ENCODE results near the gene COL8A1.

COL8A1 gene

DNA sequence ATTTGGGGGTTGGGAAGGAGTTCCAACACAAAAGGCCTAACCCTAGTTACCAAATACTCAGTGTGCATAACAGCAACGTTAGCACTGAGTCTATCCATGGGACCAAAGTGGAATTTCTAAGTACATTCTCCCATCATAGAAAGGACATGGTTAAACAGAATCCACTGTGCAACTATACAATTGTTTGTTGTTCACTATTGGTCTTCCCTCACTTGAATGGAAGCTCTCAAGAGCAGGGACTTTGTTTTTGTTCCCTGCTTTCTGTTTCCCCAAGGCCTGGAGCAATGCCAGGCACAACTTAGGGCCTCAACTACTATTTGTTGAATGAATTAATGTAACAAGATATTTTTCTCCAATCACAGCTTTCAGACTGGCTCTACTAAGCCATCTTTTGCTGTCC is 25.6 kb downstream of the COL8A1 start:
- DNase-seq (ENCODE audit: insufficient read length, low spot score) = no peak
- TF ChIP-seq SPI1 (IDR thresholded peaks at IDR 0.05; ENCODE audit: low read depth, low read length) (no peak), TAF1 (IDR thresholded peaks at IDR 0.05; ENCODE audit: low read depth, low read length) (no peak), PAX5 (IDR thresholded peaks at IDR 0.05; ENCODE audit: insufficient read depth, low read length, severe bottlenecking) (no peak), POLR2AphosphoS5 (IDR thresholded peaks at IDR 0.05; ENCODE audit: low read depth, low read length) (no peak), POU2F2 (IDR thresholded peaks at IDR 0.05; ENCODE audit: low read depth, low read length) (no peak), POLR2A (IDR thresholded peaks at IDR 0.05; ENCODE audit: low read depth, low read length) (no peak)
- no peak for FAIRE-seq

DNA sequence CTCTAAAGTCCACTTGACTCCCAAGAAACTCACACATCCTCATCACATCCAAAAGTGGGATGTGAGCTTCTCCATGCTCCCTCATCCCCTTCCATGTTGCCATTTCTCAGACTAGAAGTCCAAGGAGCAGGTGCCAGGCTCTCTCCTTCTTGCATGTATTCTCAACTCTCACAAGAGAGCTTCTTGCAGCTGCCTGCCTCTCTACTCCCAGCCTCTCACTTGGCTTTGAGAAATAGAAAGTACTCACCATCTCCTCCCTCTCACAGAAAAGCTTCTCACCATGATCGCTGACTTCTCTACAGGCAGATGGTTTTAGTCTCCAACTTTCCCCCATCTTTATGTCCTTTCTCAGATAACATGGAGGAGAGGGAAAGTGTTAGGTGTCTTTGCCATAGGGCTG is 26.6 kb downstream of the COL8A1 start:
- FAIRE-seq (no peak), DNase-seq (ENCODE audit: insufficient read length, low spot score) (no peak)
- no peak for TF ChIP-seq POU2F2 (IDR thresholded peaks at IDR 0.05; ENCODE audit: low read depth, low read length)
- TF ChIP-seq POLR2A (IDR thresholded peaks at IDR 0.05; ENCODE audit: low read depth, low read length) = no peak
- TF ChIP-seq PAX5 (IDR thresholded peaks at IDR 0.05; ENCODE audit: insufficient read depth, low read length, severe bottlenecking) = no peak
- TF ChIP-seq TAF1 (IDR thresholded peaks at IDR 0.05; ENCODE audit: low read depth, low read length) = no peak
- no peak for TF ChIP-seq SPI1 (IDR thresholded peaks at IDR 0.05; ENCODE audit: low read depth, low read length)
- no peak for TF ChIP-seq POLR2AphosphoS5 (IDR thresholded peaks at IDR 0.05; ENCODE audit: low read depth, low read length)

DNA sequence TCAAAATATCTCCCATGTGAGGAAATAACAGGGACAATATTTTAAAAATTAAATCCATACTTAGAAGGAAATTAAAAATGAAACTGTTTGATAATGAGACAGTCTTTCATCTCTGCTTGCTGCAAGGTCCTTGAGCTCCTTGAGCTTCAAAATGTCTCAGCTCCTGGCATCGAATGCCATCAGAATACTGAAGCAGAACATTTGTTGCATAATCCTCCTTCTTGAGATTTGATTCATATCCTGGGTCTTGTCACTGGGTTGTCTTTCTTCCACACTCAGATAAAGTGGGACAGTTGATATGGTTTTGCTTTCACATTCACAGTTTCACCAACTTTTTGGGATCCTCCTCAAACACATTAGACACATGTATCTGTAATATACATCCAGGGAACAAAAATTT is 27.8 kb downstream of the COL8A1 start:
- FAIRE-seq (no peak), DNase-seq (ENCODE audit: insufficient read length, low spot score) (no peak)
- TF ChIP-seq POLR2AphosphoS5 (IDR thresholded peaks at IDR 0.05; ENCODE audit: low read depth, low read length) = no peak
- TF ChIP-seq SPI1 (IDR thresholded peaks at IDR 0.05; ENCODE audit: low read depth, low read length) = no peak
- TF ChIP-seq POU2F2 (IDR thresholded peaks at IDR 0.05; ENCODE audit: low read depth, low read length) = no peak
- no peak for TF ChIP-seq TAF1 (IDR thresholded peaks at IDR 0.05; ENCODE audit: low read depth, low read length)
- no peak for TF ChIP-seq PAX5 (IDR thresholded peaks at IDR 0.05; ENCODE audit: insufficient read depth, low read length, severe bottlenecking)
- no peak for TF ChIP-seq POLR2A (IDR thresholded peaks at IDR 0.05; ENCODE audit: low read depth, low read length)

DNA sequence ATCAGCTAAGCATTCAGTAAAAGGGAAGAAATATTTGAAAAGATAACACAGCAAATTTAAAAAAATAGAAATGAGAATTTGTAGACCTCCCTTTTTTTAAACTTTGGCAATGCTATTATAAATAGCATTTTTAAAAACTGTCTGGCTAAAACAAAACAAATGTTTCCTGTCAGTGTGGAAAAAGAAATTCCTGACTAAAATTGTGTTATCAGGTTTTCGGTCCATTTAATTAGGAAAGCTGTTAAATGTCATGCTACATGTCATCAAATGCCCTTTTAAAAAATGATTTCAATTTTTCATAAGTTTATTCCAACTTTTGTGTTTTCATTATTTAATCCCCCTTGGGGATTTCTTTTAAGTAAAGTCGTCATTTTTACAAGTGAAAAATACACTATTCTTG is 29.6 kb downstream of the COL8A1 start:
- TF ChIP-seq PAX5 (IDR thresholded peaks at IDR 0.05; ENCODE audit: insufficient read depth, low read length, severe bottlenecking) (no peak), POLR2A (IDR thresholded peaks at IDR 0.05; ENCODE audit: low read depth, low read length) (no peak), SPI1 (IDR thresholded peaks at IDR 0.05; ENCODE audit: low read depth, low read length) (no peak), TAF1 (IDR thresholded peaks at IDR 0.05; ENCODE audit: low read depth, low read length) (no peak), POLR2AphosphoS5 (IDR thresholded peaks at IDR 0.05; ENCODE audit: low read depth, low read length) (no peak), POU2F2 (IDR thresholded peaks at IDR 0.05; ENCODE audit: low read depth, low read length) (no peak)
- no peak for DNase-seq (ENCODE audit: insufficient read length, low spot score)
- no peak for FAIRE-seq

DNA sequence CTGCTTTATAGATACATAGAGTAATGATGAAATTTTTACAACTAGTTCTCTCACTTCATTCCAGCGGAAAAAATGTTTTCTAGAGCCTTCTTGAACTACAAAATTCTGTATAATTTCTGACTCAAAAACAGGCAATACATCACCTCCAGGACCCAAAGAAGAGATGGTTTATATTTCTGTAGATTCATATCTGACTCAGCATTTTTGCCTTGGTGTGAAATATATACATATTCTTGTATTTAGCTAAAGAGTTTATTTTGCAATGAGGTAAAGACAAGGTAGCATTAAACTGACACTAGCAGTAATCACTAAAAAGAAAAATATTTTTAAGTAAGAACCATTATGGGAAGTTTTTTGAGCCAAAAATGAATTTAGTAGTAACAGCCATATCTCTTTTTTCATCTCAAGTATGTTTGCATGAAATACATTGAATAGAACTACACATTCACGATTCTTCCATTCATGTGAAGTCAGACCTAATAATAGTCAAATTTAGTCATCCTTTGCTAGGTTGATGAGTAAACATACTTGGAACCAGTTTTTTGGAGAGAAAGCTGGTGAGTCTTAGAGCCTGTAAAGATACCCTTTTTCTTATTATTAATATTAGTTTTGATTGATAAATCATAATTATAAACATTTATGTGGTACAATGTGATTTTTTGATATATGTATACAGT is 31.6 kb downstream of the COL8A1 start:
- FAIRE-seq = no peak
- DNase-seq (ENCODE audit: insufficient read length, low spot score) = no peak
- TF ChIP-seq TAF1 (IDR thresholded peaks at IDR 0.05; ENCODE audit: low read depth, low read length) (no peak), POLR2AphosphoS5 (IDR thresholded peaks at IDR 0.05; ENCODE audit: low read depth, low read length) (no peak)

DNA sequence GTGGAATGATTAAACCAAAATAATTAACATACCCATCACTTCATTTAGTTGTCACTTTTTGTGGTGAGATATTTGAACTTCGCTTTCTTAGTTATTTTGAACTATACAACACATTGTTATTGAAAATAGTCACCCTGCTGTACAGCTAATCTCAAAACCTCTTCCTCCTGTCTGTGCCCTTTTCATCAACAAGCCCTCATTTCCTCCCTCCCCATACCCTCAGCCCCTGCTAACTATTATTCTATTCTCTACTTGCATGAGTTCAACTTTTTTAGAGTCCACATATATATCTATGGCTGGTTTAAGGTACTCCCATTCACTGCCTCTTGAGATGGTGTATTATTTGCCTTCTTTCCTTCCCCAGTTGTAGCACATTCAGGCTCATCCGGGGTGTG is 32.2 kb downstream of the COL8A1 start:
- FAIRE-seq = no peak
- TF ChIP-seq POU2F2 (IDR thresholded peaks at IDR 0.05; ENCODE audit: low read depth, low read length) (no peak), POLR2AphosphoS5 (IDR thresholded peaks at IDR 0.05; ENCODE audit: low read depth, low read length) (no peak), SPI1 (IDR thresholded peaks at IDR 0.05; ENCODE audit: low read depth, low read length) (no peak), POLR2A (IDR thresholded peaks at IDR 0.05; ENCODE audit: low read depth, low read length) (no peak), TAF1 (IDR thresholded peaks at IDR 0.05; ENCODE audit: low read depth, low read length) (no peak), PAX5 (IDR thresholded peaks at IDR 0.05; ENCODE audit: insufficient read depth, low read length, severe bottlenecking) (no peak)
- no peak for DNase-seq (ENCODE audit: insufficient read length, low spot score)

DNA sequence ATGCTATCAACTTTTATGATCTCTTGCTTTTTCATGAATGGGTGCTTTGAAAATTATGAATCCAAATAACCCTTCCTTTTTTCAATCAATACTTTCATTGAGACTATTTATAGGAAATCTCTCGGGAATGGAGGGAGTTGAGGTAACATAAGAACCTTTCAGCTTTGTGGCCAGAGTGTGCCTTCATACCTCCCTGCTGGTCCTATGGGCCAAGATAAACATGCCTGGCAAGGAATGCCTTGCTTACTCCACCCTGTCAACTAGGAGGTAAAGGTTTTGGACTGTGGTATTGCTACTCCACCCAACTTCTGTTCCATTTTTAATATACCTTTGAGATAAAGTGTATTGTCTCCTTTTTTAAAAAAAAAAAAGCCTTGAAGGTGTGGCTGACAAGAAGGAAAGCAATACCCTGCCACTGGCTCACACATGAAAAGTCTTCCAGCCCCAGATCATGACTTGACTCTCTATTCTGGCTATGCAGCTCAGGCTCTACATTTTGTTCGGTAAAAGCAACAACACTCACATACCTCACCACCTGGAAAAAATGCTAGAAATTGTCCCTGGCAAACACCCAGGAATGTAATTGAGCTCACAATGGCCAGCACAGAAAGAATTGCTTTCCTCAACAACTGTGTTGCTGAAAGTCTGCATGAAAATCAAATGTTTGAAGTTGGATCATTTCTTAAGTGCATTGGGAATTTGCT is 35.8 kb downstream of the COL8A1 start:
- TF ChIP-seq SPI1 (IDR thresholded peaks at IDR 0.05; ENCODE audit: low read depth, low read length) = no peak
- no peak for TF ChIP-seq POU2F2 (IDR thresholded peaks at IDR 0.05; ENCODE audit: low read depth, low read length)
- TF ChIP-seq POLR2AphosphoS5 (IDR thresholded peaks at IDR 0.05; ENCODE audit: low read depth, low read length) = no peak
- no peak for TF ChIP-seq PAX5 (IDR thresholded peaks at IDR 0.05; ENCODE audit: insufficient read depth, low read length, severe bottlenecking)
- TF ChIP-seq TAF1 (IDR thresholded peaks at IDR 0.05; ENCODE audit: low read depth, low read length) = no peak
- FAIRE-seq (no peak), DNase-seq (ENCODE audit: insufficient read length, low spot score) (no peak)

DNA sequence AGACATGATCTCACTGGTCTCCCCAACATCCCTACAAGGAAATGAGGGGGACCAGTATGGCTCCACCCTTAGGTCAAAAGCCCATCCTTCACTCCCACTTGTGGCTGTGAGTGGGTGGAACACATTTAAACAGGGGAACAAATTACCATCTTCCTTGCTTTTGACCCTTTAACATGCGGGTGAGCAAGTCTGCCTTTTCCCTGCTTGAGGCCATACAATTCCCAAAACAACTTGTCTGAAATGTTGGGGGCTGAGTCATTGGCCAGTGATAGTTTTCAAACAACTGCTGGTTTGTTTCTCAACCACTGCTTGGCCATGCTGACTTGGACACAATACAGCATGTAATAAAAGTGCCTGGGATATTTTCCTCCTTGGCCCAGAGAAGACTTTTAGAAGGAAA is 39.6 kb downstream of the COL8A1 start:
- FAIRE-seq (no peak), DNase-seq (ENCODE audit: insufficient read length, low spot score) (no peak)
- no peak for TF ChIP-seq POLR2AphosphoS5 (IDR thresholded peaks at IDR 0.05; ENCODE audit: low read depth, low read length)
- no peak for TF ChIP-seq PAX5 (IDR thresholded peaks at IDR 0.05; ENCODE audit: insufficient read depth, low read length, severe bottlenecking)
- no peak for TF ChIP-seq POU2F2 (IDR thresholded peaks at IDR 0.05; ENCODE audit: low read depth, low read length)
- no peak for TF ChIP-seq TAF1 (IDR thresholded peaks at IDR 0.05; ENCODE audit: low read depth, low read length)
- TF ChIP-seq POLR2A (IDR thresholded peaks at IDR 0.05; ENCODE audit: low read depth, low read length) = no peak
- no peak for TF ChIP-seq SPI1 (IDR thresholded peaks at IDR 0.05; ENCODE audit: low read depth, low read length)

DNA sequence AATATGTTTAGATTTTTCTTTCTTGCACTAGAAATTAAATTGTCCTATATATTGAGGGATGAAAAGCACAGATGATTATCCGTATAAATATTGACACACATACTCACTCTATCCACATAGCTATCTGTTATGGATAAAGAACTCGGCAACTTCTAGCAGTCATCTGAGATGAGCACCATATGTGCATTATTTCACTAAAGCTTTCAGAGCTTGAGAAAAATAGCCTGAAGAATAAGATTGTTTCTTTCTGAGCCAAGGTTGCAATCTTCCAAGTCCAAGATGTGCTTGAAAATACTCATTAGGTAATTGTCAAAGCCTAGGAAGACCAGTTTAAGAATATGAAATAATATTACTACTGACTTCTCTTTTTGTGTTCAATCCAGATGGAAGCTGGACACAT is 40.5 kb downstream of the COL8A1 start:
- no peak for DNase-seq (ENCODE audit: insufficient read length, low spot score)
- TF ChIP-seq TAF1 (IDR thresholded peaks at IDR 0.05; ENCODE audit: low read depth, low read length) (no peak), SPI1 (IDR thresholded peaks at IDR 0.05; ENCODE audit: low read depth, low read length) (no peak), POU2F2 (IDR thresholded peaks at IDR 0.05; ENCODE audit: low read depth, low read length) (no peak), POLR2AphosphoS5 (IDR thresholded peaks at IDR 0.05; ENCODE audit: low read depth, low read length) (no peak), POLR2A (IDR thresholded peaks at IDR 0.05; ENCODE audit: low read depth, low read length) (no peak), PAX5 (IDR thresholded peaks at IDR 0.05; ENCODE audit: insufficient read depth, low read length, severe bottlenecking) (no peak)
- no peak for FAIRE-seq
